ENCODE data around the gene MTMR6.

Gene MTMR6

DNA sequence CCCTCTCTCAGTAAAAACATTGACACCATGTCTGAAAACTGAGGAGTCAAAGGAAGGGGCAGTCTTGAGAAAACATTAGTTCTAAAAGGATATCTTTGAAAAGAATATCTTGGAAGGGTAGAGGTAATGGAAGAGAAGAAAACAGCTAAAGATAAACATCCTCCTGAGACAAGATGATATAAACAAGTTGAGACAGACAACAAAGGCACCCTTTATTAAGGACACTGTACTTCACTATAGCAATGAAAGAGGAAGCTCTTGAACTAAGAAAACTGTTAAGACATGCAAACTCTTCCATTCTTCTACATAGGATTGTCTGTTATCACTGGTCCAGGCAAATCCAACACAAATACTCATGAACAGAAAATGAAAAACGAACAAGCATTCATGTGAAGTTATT, 46.3 kb downstream of the MTMR6 start:
- TF ChIP-seq, protein P1, sequence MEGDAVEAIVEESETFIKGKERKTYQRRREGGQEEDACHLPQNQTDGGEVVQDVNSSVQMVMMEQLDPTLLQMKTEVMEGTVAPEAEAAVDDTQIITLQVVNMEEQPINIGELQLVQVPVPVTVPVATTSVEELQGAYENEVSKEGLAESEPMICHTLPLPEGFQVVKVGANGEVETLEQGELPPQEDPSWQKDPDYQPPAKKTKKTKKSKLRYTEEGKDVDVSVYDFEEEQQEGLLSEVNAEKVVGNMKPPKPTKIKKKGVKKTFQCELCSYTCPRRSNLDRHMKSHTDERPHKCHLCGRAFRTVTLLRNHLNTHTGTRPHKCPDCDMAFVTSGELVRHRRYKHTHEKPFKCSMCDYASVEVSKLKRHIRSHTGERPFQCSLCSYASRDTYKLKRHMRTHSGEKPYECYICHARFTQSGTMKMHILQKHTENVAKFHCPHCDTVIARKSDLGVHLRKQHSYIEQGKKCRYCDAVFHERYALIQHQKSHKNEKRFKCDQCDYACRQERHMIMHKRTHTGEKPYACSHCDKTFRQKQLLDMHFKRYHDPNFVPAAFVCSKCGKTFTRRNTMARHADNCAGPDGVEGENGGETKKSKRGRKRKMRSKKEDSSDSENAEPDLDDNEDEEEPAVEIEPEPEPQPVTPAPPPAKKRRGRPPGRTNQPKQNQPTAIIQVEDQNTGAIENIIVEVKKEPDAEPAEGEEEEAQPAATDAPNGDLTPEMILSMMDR (conservative IDR thresholded peaks at IDR 0.05; ENCODE audit: low read depth, low read length) = no peak
- H3K4me3 ChIP-seq (ENCODE audit: low read length) = no peak overlapping the region
- no peak for DNase-seq (ENCODE audit: low read depth)

DNA sequence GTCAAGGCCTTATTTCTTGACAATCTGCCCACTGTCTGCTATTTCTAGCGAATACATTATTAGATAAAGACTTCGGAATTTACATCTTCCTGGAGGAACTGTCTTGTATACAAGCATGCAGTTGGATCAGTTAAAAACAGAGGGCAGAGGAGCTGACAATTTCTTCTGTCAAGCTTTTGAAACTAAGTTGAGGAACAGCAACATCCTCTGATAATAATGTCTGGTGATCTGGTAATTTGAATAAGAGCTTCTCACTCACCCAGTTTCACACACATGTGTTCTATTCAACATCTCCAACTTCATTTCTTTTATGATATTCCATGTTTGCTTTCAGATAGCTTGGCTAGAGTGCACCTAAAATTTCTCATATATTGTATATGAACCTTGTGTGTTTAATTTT, 50.2 kb downstream of the MTMR6 start:
- H3K4me3 ChIP-seq (ENCODE audit: low read length) = no peak overlapping the region
- TF ChIP-seq, protein P1 (conservative IDR thresholded peaks at IDR 0.05; ENCODE audit: low read depth, low read length) = no peak
- no peak for DNase-seq (ENCODE audit: low read depth)

DNA sequence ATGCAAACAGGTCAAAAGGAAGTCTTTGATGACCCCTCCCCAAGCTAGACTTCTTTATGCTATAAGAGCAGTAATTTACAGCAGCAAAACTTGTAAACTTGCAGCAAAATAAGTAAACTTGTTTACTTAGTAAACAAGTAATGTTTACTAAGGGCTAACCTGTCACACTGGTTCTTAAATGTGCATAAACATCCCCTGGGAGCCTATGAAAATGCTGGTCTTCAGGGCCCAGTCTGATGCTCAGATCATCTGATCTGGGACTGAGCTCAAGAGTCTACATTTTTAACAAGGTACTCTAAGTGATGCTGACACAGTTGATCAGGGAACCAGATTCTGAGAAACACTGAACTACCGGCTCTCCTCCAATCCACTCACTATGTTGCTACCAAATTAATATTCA, 53.4 kb downstream of the MTMR6 start:
- DNase-seq (ENCODE audit: low read depth) = no peak
- no peak overlapping the region for H3K4me3 ChIP-seq (ENCODE audit: low read length)
- TF ChIP-seq, protein P1 (conservative IDR thresholded peaks at IDR 0.05; ENCODE audit: low read depth, low read length) = no peak

DNA sequence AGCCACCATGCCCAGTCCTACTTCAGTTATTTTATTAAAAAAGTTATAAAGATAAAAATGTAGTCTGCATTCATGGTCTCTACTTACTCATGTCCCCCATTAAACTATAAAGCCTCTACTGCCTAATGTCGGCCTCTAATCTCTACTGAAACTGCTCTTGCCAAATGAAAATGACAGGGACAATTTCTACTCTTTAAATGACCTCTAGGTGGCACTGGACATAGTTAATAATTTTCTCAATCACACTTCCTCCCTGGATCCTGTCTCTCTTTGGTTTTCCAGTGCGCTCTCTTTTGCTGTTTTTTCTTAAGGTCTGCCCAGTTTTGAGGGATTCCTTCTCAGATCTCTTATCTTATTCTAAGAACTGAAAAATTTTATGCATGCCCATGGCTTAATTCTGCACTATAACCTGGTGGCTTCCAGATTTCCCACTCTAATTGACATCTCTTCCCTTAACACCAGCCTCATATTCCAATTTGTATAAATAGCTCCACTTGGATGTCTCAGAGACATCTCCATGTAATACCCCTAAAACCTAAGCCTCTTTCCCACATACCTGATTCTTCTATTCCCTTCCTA, 54.3 kb downstream of the MTMR6 start:
- TF ChIP-seq, protein P1 (conservative IDR thresholded peaks at IDR 0.05; ENCODE audit: low read depth, low read length) = peak; percentile 61
- peak; percentile 12 for DNase-seq (ENCODE audit: low read depth)
- no peak overlapping the region for H3K4me3 ChIP-seq (ENCODE audit: low read length)

DNA sequence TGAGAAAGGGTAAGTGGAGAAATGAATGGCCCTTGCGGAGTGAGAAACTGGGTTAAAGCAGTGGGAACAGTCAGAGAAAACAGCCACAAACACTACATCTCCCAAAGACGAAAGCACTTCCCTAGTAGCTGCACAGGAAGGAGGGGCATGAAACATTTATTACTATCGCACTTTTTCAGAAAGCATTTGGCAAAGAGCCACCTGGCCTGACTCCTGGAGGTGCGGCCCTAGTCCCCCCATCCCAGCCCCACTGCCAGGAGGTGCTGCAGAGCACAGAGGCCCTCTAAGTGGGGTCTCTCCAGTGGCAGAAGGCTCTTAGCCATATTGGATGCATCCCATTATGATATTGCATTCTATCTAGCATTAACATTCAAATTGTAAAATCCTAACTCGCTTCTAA, 55.8 kb downstream of the MTMR6 start:
- DNase-seq (ENCODE audit: low read depth) = no peak
- TF ChIP-seq, protein P1 (conservative IDR thresholded peaks at IDR 0.05; ENCODE audit: low read depth, low read length) = no peak
- no peak overlapping the region for H3K4me3 ChIP-seq (ENCODE audit: low read length)

DNA sequence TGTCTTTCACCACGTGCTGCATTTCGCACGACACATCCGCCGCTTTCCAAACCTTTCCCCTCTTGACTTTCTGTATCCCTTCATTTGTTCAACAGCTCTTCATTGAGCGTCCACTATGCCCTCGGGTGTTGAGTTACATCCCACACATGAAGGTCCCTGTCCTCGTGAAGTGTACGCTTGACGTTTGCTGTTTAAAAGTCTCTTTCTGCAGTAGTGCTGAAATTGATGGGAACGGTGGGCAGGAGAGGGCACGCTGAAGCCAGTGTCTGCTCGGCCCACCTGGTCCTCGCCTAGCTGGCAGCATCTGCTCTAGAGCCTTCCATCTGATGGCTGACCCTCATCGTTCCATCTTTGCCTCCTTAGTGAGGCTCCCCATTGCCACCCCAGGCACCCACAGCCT, 59.6 kb downstream of the MTMR6 start:
- H3K4me3 ChIP-seq (ENCODE audit: low read length) = no peak overlapping the region
- DNase-seq (ENCODE audit: low read depth) = no peak
- TF ChIP-seq, protein P1 (conservative IDR thresholded peaks at IDR 0.05; ENCODE audit: low read depth, low read length) = no peak

DNA sequence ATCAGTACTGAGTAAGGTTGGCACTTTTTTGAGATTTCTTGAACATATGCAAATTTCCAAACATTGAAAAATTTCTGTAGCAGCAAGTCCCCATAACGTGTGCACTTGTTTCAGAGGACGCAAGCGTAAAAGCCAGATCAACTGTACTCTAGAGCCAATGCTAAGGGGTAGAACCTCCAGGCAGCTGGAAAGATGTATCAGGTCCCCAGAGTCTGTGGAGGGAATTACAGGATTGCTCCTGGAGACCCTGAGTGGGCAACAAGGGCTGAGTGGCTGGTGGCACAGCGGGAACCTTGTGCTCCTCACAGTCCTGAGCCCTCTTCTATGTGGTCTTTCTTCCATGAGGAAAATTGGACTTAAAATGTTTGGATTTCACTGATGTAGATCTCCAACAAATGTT, 61.3 kb downstream of the MTMR6 start:
- no peak for DNase-seq (ENCODE audit: low read depth)
- TF ChIP-seq, protein P1 (conservative IDR thresholded peaks at IDR 0.05; ENCODE audit: low read depth, low read length) = no peak
- no peak overlapping the region for H3K4me3 ChIP-seq (ENCODE audit: low read length)

Data from retinal pigment epithelial cell (primary cell).